SKM-1 treated with dmso at 0.1 percent for 144 hours (cell line): ENCODE results near the gene IFI27L1.

Experiments
- DNase-seq: peaks from one replicate; lab custom pipeline; 2025; ENCODE audit not compliant: unreplicated experiment; lab: John Stamatoyannopoulos, UW

Gene IFI27L1

DNA sequence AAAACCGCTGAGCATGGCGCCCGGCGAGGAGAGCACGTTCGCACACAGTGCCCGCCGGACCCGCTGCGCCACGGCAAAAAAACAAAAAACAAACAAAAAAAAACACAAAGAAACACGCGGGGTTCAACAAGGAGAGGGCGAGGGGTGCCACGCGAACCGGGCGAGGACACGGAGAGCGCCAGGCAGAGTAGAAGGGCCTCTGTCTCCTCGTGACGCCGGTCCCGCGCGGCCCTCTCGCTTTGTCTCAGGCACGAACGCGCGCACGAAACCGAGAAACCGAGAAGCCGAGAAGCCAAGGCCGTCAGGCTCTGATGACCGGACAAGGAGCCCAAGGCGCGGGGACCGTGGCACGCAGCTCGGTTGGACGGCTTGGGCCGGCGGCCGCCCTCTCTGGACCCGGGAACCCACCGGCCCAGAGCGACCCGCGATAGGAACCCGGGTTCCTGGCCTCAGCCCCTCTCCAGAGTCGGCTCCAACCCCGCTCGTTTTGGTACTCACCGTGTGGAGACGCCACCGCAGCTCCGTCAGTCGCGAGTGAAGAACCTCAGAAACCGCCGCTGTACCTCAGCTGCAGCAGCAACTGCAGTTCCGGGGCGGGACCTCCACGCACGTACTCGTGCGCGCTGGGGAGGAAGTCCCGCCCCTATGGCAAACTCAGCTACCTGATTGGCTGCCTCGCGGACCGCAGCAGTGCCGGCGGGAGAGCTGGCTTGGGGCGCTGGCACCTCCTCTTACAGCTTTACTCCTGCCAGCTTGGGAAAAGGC lies at the start of gene IFI27L1, which contains the start of gene DDX24:
Gene IFI27L1 (plus strand): TSS at position 690 of the 765 bp plus-strand sequence. CDS start 15,628 bp downstream, outside the sequence.
Gene DDX24 (minus strand): TSS at position 582 of the 765 bp plus-strand sequence. CDS start 1,460 bp downstream, outside the sequence.
- peak; percentile 72 for DNase-seq

GRCh38 chr14:94031883-94032279 lies 49.2 kb upstream of the IFI27L1 start:
- DNase-seq = no peak

DNA sequence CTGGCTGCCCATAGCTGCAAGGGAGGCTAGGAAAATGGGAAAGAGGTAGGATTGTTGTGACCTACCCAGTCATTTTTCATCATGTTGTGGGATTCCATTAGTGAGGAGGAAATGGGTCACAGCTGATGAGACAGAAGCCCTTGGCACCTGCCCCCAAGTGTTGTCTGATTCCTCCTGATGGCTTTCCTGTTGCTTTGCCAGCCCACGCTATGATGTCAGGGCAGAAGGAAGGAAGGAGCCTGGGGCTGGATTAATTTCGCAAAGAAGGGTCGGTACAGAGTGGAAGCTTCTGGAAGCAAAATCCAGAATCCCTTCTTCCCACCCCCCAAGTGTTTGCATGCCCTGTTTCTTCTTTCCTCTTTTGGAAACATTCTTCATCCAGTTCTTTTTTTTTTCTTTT lies 46.2 kb upstream of the IFI27L1 start:
- no peak for DNase-seq

- DNase-seq = peak; percentile 18
Observed at GRCh38 chr14:94036313-94037167, 44.6 kb upstream of the IFI27L1 start.

DNA sequence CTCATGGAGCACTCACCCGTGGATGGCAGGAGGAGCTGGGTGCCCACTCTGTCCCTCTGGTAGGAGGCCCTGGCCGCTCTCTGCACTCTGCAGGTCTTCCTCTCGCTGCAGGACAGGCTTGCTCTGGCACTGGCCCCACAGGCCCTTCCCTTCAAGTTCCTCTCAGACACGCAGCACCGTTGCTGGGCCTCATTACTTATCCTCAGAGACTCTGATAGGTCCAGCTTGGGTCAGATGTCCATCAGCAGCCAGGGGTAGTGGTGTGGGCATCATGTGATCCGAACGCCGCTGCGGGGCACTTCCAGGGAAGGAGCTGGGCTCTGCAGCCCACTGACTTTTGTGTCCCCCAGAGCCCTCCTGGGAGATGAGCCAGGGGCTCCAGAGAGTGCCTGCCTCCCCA lies 43.2 kb upstream of the IFI27L1 start:
- DNase-seq = no peak

DNA sequence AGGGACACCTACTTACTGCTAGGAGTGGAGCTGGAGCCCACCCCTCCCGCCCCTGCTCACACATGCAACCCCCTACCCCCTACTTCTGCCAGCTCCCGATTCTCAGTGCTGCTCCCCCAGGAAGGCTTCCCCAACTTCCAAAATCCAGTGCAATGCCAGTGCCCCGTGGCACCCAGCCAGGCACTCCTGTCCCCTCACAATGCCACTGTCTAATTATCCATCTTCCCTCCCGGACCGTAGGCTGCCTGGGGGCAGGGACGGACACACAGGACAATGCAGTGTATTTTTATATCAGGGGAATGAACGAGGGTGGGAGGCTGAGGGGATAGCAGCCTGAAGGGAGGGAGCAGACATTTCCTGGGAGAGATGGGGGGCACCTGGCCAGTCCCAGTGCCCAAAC lies 42.6 kb upstream of the IFI27L1 start:
- DNase-seq = no peak

DNA sequence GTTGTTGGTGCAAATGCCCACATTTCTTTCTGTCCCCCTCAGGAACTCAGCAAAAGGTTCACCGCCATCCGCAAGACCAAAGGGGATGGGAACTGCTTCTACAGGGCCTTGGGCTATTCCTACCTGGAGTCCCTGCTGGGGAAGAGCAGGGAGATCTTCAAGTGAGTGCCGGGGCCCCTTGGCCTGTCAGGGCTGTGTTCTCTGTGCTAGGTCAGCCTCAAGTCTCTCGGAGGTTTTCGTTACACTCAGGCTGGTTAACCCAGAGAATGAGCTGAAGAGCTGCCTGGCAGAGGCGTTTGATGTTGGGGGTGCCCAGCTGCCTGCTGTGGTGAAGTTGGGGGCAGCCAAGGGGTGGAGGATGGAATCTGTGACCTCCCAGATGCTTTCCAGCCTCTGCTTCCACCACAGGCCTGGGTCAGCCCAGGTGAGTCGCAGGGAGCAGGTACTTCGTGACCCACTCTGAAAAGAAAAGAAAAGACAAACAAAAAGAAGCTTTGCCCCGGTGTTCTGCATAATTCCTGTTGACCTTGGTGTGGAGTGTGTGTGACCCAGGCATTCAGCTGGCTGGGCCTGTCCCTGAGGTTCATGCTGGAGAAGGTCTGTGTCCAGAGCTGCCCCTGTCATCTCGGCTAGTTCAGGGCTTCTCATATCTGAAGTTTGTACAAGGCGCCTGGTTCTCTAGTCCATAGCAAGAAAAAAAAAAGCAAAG lies 42.0 kb upstream of the IFI27L1 start:
- DNase-seq = no peak

GRCh38 chr14:94040247-94040646 lies 40.9 kb upstream of the IFI27L1 start:
- DNase-seq = no peak

DNA sequence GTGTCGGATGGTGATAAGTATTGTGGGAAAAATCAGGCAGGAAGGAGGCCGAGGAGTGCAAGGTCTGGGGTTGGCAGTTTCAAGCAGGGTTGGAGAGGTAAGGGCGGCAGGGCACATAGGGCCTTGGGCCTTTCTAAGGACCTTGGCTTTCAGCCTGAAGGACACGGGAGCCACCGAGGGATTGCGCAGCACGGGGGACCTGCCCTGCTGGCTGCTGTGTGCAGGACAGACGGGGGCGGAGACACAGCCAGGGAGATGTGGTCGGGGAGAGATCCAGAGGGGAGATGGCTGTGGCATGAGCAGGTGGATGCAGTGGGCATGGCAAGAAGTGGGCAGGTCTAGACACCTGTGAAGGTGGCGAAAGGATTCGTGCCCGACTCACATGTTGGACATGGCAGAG lies 40.3 kb upstream of the IFI27L1 start:
- DNase-seq = no peak

DNA sequence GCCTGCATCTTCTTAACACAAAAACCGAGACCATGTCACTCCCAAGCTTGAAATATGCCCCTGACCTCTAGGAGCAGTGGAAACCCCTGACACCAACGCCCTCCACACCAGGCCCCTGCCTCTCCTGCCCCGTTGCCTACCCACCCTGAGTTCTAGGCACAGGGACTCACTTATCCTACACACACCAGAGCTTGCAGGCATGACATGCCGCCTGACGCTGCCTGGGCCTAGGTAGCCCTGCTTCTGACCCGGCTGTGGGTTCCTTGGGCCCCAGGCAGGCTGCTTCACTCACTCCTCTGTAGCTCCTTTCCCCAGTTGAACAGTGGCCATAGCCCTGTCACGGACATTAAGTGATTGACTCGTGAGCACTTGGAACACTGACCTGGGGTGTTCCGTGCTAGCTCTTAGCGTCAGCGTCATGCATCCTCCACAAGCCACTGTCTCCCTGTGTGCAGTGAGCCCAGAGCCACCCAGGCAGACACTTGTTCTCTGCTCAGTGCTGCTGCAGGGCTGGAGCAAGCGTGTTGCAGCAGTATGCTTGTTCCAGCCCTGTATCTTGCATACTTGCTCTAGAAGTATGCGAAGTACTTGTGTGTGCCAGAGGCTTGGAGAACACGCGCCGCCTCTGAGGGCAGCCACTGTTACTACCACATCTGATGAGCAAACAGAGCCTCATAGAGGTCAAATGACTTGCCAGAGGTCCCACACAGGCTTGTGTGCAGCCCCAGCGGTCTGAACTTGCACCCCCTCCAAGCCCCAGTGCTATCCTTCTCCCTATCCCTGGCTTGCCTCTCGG lies 39.4 kb upstream of the IFI27L1 start:
- DNase-seq = no peak

DNA sequence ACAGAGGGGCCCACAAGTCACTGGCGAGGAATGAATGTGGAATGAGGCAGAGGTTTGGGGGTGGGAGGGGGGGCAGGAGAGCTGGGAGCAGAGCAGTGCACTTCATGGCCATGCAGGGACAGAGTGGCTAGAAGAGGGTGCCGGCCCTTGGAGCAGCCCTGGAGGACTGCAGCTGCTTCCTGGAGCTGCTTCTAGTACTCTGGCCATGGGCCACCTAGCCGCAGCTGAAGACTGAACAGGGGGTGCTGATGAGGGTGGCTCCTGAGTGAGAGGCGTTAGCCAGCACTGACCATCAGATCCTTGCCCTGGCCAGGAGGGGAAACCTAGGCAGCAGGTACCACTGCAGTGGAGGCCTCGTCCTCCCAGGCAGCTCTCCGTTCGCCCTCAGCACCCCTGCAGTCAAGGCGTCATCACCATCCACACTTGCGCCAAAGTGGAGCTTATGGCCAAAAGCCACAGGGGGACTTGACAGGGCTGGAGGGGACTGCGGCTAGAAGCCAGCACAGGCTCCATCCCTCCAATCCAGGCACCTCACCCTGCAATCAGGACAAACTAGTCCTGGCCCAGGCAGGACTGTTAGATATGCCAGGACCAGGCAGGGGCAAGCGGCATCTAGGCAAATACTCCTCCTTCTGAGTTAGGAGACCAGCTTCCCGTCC lies 38.5 kb upstream of the IFI27L1 start:
- DNase-seq = no peak

- DNase-seq = no peak
Observed at GRCh38 chr14:94043111-94043755, 37.9 kb upstream of the IFI27L1 start.

- no peak for DNase-seq
Observed at GRCh38 chr14:94043756-94044475, 37.2 kb upstream of the IFI27L1 start.

DNA sequence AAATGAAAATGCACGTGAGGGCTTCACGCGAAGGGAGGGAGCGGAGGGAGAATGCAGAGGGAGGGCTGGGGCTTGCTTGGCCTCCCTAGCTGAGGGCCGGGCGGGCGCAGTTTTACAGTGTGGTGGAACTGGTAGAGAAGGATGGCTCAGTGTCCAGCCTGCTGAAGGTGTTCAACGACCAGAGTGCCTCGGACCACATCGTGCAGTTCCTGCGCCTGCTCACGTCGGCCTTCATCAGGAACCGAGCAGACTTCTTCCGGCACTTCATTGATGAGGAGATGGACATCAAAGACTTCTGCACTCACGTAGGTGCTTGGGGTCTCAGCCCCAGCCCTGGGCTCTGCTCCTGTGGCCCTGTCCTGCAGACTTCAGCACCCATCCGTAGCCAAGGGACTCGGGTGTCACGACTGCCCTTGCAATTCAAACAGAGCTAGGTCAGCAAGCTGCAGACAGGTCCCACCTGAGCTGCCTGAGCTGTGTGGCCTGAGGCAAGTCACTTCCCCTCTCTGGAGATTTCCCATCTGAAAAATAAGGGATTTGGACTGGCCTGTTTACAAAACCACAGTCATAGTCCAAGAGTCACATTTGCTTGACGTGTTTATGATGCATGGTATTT lies 36.5 kb upstream of the IFI27L1 start:
- no peak for DNase-seq

DNA sequence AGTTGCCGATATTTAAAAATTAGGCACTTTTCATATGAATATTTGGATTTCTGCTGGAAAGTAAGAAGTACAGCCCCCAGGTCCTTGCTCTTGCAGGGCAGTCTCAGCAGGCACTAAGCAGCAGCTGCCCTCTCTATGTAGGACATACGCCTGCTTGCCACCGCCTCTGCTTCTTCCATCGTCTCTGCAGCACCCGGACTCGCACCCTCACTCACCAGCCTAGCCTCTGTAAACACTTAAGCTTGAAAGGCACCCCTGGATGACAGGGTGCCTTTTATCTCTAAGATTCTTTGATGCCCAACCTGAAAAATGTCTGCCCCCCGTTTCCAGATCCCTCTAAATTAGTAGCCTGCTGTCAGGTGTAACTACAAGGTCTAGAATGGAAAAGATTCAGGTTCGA lies 36.0 kb upstream of the IFI27L1 start:
- DNase-seq = no peak

DNA sequence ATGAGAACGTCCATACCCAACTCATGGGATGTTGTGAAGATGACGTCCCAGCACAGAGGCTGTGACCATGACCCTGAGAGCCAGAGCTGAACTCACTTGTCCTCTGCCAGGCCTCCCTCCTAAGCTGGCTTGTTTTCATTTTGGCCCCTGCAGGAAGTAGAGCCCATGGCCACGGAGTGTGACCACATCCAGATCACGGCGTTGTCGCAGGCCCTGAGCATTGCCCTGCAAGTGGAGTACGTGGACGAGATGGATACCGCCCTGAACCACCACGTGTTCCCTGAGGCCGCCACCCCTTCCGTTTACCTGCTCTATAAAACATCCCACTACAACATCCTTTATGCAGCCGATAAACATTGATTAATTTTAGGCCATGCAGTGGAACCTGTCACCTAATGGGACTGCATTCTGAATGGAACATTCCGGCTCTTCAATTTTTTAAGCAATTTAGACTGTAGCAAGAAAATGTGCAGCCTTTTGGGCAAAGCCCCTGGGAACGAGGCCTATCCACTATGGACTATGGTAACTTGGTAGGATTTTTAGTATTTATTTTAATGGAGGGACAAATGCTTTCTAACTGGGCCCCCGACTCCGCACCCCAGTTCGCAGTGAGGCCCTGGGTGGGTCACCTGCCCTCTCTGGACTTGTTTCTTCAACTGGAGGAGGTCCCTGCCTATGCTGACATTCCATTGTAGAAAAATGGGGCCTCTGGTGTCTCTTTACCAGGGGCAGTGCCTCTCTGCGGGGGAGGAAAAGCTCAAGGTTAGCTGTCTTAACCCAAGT lies 35.4 kb upstream of the IFI27L1 start:
- no peak for DNase-seq

GRCh38 chr14:94046696-94047250 lies 34.3 kb upstream of the IFI27L1 start:
- DNase-seq = no peak
